ENCODE results near the gene KIF1C.

The KIF1C gene

DNA sequence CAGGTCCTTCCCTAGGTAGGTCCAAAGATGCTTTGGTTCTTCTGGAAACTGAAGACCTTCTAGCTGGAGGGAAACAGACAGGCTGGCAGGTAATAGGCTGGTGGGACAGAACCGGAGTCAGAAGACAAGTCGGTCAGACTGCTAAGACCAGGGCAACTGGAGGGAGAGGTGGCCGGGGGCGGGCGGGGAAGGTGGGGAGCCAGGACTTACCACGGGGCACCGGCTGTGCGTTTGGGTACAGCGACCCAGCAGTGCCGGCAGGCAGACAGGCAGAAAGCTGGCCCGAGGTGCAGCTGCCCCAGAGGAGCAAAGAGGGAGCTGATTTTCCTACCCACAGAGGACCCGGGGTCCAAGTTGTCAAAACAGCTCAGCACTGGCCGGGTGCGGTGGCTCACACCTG lies 36.9 kb downstream of the KIF1C start:
- TF ChIP-seq, protein P1, sequence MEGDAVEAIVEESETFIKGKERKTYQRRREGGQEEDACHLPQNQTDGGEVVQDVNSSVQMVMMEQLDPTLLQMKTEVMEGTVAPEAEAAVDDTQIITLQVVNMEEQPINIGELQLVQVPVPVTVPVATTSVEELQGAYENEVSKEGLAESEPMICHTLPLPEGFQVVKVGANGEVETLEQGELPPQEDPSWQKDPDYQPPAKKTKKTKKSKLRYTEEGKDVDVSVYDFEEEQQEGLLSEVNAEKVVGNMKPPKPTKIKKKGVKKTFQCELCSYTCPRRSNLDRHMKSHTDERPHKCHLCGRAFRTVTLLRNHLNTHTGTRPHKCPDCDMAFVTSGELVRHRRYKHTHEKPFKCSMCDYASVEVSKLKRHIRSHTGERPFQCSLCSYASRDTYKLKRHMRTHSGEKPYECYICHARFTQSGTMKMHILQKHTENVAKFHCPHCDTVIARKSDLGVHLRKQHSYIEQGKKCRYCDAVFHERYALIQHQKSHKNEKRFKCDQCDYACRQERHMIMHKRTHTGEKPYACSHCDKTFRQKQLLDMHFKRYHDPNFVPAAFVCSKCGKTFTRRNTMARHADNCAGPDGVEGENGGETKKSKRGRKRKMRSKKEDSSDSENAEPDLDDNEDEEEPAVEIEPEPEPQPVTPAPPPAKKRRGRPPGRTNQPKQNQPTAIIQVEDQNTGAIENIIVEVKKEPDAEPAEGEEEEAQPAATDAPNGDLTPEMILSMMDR (IDR thresholded peaks at IDR 0.05; ENCODE audit: borderline replicate concordance, control extremely low read depth, extremely low read depth, insufficient read depth, missing control alignments), result no peak
- in situ Hi-C loops (cut with MboI; ENCODE audit: low sequenced_read_pairs, unreplicated experiment), result no loop called here
- no peak for DNase-seq (ENCODE audit: low spot score)

DNA sequence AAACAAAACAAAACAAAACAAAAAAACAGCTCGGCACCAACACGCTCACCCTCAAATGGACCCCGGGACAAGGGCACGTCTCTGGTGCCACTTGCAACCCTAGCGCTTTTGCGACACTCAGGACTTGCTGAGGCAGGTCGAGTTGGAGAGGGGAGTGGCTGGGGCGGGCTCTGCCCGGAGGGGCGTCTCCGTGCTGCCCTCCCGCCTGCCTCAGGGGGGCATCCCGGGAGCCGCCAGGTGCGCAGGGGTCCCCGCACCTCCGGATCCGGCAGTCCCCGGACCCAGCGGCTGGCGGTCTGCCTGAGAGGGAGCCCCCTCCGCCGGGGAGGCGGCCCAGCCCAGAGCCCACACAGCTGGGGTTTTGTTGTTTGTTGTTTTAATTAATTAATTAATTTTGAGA lies 37.6 kb downstream of the KIF1C start, which contains the start of gene SLC52A1:
TSS of gene SLC52A1 (minus strand) at position 112 of the 400 bp plus-strand sequence. CDS start 820 bp downstream, outside the sequence.
- DNase-seq (ENCODE audit: low spot score), result no peak
- TF ChIP-seq, protein P1 (IDR thresholded peaks at IDR 0.05; ENCODE audit: borderline replicate concordance, control extremely low read depth, extremely low read depth, insufficient read depth, missing control alignments), result no peak
- in situ Hi-C loops (cut with MboI; ENCODE audit: low sequenced_read_pairs, unreplicated experiment), result no loop called here

DNA sequence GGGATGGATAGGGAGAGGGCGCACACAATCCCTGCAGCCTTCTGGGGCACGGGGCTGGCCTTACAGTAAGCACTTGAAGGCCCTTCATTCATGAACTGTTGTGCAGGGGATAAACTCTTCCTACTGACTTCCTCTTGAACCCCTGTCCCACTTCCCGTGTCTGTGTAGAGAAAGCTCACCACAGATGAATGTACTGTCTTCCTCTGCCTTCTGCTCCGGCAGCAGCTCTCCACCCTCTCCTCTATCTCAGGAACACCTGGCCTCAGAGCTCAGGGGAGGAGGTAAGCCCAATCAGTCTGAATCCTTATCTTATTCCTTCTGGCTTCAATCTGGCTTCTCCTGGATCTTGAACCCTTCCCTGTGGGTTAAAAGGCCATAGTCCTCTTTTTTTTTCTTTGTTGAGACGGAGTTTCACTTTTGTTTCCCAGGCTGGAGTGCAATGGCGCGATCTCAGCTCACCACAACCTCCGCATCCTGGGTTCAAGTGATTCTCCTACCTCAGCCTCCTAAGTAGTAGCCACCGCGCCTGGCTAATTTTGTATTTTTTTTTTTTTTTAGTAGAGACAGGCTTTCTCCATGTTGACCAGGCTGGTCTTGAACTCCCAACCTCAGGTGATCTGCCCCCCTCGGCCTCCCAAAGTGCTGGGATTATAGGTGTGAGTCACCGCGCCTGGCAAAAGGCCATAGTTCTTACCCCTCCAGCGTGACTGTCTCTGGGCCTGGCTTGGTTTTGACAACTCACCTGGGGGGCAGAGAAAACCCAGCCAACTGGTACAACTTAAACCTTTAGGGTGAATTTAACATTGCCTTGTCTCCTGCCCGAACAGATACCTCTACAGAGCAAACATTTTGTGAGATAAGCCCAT lies 44.6 kb downstream of the KIF1C start:
- DNase-seq (ENCODE audit: low spot score), result no peak
- TF ChIP-seq, protein P1 (IDR thresholded peaks at IDR 0.05; ENCODE audit: borderline replicate concordance, control extremely low read depth, extremely low read depth, insufficient read depth, missing control alignments), result no peak
- in situ Hi-C loops (cut with MboI; ENCODE audit: low sequenced_read_pairs, unreplicated experiment), result no loop called here

DNA sequence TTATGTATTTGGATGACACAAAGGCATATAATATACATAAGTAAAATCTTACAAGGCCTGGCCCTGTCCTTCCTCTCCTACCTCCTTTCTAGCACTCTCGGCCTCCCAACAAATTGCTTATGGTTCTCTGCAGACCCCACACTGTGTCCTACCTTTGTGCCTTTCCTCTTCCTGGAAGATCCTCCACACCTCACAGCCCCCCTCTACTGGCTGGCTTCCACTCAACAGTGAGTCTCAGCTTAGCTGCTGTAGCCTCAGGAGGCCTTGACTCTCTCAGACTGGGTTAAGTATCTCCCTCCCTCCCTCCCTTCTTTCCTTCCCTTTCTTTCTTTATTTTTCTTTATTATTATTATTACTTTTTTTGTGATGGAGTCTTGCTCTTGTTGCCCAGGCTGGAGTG lies 45.8 kb downstream of the KIF1C start:
- in situ Hi-C loops (cut with MboI; ENCODE audit: low sequenced_read_pairs, unreplicated experiment), result no loop called here
- DNase-seq (ENCODE audit: low spot score), result no peak
- TF ChIP-seq, protein P1 (IDR thresholded peaks at IDR 0.05; ENCODE audit: borderline replicate concordance, control extremely low read depth, extremely low read depth, insufficient read depth, missing control alignments), result no peak

DNA sequence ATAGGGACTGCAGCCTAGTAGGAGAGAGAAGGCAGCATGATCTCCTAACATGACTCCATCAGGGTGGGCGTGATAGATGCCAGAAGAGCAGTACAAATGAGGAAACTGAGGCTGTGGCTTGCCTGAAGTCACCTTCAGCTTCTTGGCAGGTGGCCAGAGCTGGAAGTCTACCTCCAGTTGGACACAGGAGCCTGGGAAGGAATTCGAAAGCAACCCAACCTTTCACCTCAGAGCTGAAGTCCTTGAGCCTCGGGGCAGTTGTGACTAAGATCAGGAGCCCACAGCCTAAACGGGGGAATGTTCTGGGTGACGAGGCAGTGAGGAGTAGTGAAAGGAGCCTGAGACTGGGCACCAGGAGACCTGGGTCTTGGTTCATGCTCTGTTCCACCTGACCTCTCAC lies 46.9 kb downstream of the KIF1C start:
- DNase-seq (ENCODE audit: low spot score), result no peak
- TF ChIP-seq, protein P1 (IDR thresholded peaks at IDR 0.05; ENCODE audit: borderline replicate concordance, control extremely low read depth, extremely low read depth, insufficient read depth, missing control alignments), result no peak
- in situ Hi-C loops (cut with MboI; ENCODE audit: low sequenced_read_pairs, unreplicated experiment), result no loop called here

DNA sequence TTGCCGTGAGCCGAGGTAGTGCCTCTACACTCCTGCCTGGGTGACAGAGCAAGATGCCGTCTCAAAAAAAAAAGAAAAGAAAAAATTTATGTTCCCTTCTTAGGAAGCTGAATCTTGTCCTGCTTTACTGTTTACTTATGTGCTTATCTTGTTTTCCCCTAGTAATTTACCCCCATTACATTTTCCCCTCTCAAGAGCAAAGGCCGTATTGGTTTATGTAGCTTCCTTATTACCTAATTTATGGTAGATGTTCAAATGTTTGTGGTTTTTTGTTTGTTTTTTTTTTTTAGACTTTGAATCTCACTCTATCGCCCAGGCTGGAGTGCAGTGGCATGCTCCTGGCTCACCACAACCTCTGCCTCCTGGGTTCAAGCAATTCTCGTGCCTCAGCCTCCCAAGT lies 47.7 kb downstream of the KIF1C start:
- DNase-seq (ENCODE audit: low spot score), result no peak
- TF ChIP-seq, protein P1 (IDR thresholded peaks at IDR 0.05; ENCODE audit: borderline replicate concordance, control extremely low read depth, extremely low read depth, insufficient read depth, missing control alignments), result no peak
- in situ Hi-C loops (cut with MboI; ENCODE audit: low sequenced_read_pairs, unreplicated experiment), result no loop called here
